OCI-LY1 (cell line): ENCODE data around the gene PREP.
A peak's percentile ranks its signal among the peaks of the same experiment; 100 is the strongest.

Experiments
- H2AFZ ChIP-seq: fragments of 200-600 bp; sonication (generic), shearing (Covaris generic); 2 replicates; pipeline ENCODE4 v1.6.0; 2014; ENCODE audit warnings: antibody characterized with exemption, mild to moderate bottlenecking, low read length
- H3F3A ChIP-seq: fragments of 200-600 bp; sonication (generic), shearing (Covaris generic); 2 replicates; pipeline ENCODE4 v1.6.0; 2014; ENCODE audit warnings: mild to moderate bottlenecking, antibody characterized with exemption, low read length, moderate library complexity; ENCODE audit not compliant: insufficient read depth
- H3K27ac ChIP-seq: fragments of 200-600 bp; sonication (generic); 2 replicates; pipeline ENCODE4 v1.5.1; 2014; ENCODE audit warnings: low read length, mixed run types, mild to moderate bottlenecking, low read depth; ENCODE audit not compliant: poor library complexity, severe bottlenecking
- H3K27me3 ChIP-seq: fragments of 200-600 bp; sonication (generic); 2 replicates; pipeline ENCODE4 v1.6.0; 2014; ENCODE audit warnings: antibody characterized with exemption, mild to moderate bottlenecking, low read length, moderate library complexity; ENCODE audit not compliant: insufficient read depth
- H3K36me3 ChIP-seq: fragments of 200-600 bp; sonication (generic); 2 replicates; pipeline ENCODE4 v1.6.1; 2014; ENCODE audit warnings: mild to moderate bottlenecking, antibody characterized with exemption, low read length, moderate library complexity, mixed read lengths; ENCODE audit not compliant: insufficient read depth
- H3K4me1 ChIP-seq: fragments of 200-600 bp; sonication (generic); 2 replicates; pipeline ENCODE4 v1.5.1; 2014; ENCODE audit warnings: mild to moderate bottlenecking, low read length, moderate library complexity; ENCODE audit not compliant: insufficient read depth, severe bottlenecking
- H3K4me2 ChIP-seq: fragments of 200-600 bp; sonication (generic), shearing (Covaris generic); 2 replicates; pipeline ENCODE4 v1.6.1; 2014; ENCODE audit warnings: low read length
- H3K4me3 ChIP-seq: fragments of 200-600 bp; sonication (generic); 2 replicates; pipeline ENCODE4 v1.5.1; 2014; ENCODE audit warnings: low read length, low read depth, mild to moderate bottlenecking, mixed read lengths; ENCODE audit not compliant: poor library complexity, severe bottlenecking
- H3K79me2 ChIP-seq: fragments of 200-600 bp; shearing (Covaris generic); 2 replicates; pipeline ENCODE4 v1.6.1; 2016; ENCODE audit warnings: mixed run types, low read length, mixed read lengths; ENCODE audit not compliant: insufficient read depth
- H3K9ac ChIP-seq: fragments of 200-600 bp; sonication (generic), shearing (Covaris generic); 2 replicates; pipeline ENCODE4 v1.6.1; 2014; ENCODE audit warnings: mild to moderate bottlenecking, low read length, mixed read lengths
- H3K9me2 ChIP-seq: fragments of 200-600 bp; sonication (generic), shearing (Covaris generic); 2 replicates; pipeline ENCODE4 v1.6.1; 2014; ENCODE audit warnings: low read depth, mild to moderate bottlenecking, low read length, mixed read lengths
- H3K9me3 ChIP-seq: fragments of 200-600 bp; shearing (Covaris generic); 2 replicates; pipeline ENCODE4 v1.6.1; 2014; ENCODE audit warnings: low read length, mixed read lengths
- H4K20me1 ChIP-seq: fragments of 200-600 bp; sonication (generic), shearing (Covaris generic); 2 replicates; pipeline ENCODE4 v1.6.0; 2016; ENCODE audit warnings: mild to moderate bottlenecking, low read length; ENCODE audit not compliant: insufficient read depth
- CTCF ChIP-seq: fragments of 200-600 bp; sonication (generic), shearing (Covaris generic); IDR thresholded peaks from 2 replicates; pipeline ENCODE4 v1.5.1; 2017; ENCODE audit warnings: mild to moderate bottlenecking, antibody characterized with exemption, low read length, moderate library complexity, mixed read lengths
- EZH2 ChIP-seq: fragments of 200-600 bp; sonication (generic), shearing (Covaris generic); IDR thresholded peaks from 2 replicates; pipeline ENCODE4 v1.8.0; 2017; ENCODE audit warnings: borderline replicate concordance, mixed run types, mild to moderate bottlenecking, antibody characterized with exemption, low read length, moderate library complexity, mixed read lengths

The PREP gene

DNA sequence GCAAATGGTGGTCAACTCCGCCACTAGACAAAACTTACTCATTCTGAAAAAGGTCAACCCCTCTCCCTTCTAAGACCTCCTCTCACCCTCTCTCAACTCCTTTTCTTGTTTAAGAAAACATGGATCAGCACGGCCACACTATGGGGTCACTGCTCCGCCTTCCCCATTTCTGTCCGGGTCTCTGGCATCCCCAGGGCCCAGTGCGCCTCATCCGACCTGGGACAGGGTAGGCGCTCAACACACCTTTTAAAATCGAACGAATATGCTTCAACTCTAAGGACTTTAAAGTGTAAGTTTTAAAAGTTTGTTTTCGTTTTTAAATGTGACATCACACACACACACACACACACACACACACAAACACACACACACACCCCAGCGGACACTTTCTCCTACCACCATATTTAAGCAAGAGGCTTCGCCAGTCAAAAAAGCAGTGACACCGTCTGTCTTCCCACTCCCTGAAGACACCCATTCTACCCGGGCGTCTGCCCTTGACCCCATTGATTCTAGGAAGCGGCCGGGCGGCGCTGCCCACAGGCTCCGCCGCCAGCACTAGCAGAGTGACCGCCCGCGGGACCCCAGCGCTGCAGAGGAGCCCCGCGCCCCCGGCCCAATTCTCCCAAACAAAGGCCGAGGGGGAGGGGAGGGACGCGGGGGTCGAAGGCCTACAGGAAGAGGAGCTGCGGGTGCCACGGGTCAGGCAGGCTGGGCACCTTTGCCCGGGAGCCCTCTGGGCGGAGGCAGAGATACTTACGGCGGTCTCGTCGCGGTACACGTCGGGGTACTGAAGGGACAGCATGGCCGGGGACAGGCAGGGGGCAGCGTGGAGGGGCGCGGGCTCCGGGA is 568 bp downstream of the PREP start:
- Histone ChIP-seq H3K9ac (peak overlapping the region; percentile 97), H3K9me3 (no peaks in the 10 kb centered on the region), H3K4me2 (peak overlapping the region; percentile 93), H3F3A (no peaks in the 10 kb centered on the region), H3K4me1 (peaks cover 47% of the 10 kb centered on the region), H4K20me1 (no peaks in the 10 kb centered on the region), H3K27me3 (no peaks in the 10 kb centered on the region), H3K9me2 (no peaks in the 10 kb centered on the region), H3K4me3 (peak overlapping the region; percentile 100), H3K79me2 (peaks cover 12% of the 10 kb centered on the region; the same call in 1 of the 2 replicates), H2AFZ (no peak overlapping the region), H3K36me3 (no peaks in the 10 kb centered on the region), H3K27ac (no peak overlapping the region)
- no peak for TF ChIP-seq CTCF
- TF ChIP-seq EZH2 = no peak

DNA sequence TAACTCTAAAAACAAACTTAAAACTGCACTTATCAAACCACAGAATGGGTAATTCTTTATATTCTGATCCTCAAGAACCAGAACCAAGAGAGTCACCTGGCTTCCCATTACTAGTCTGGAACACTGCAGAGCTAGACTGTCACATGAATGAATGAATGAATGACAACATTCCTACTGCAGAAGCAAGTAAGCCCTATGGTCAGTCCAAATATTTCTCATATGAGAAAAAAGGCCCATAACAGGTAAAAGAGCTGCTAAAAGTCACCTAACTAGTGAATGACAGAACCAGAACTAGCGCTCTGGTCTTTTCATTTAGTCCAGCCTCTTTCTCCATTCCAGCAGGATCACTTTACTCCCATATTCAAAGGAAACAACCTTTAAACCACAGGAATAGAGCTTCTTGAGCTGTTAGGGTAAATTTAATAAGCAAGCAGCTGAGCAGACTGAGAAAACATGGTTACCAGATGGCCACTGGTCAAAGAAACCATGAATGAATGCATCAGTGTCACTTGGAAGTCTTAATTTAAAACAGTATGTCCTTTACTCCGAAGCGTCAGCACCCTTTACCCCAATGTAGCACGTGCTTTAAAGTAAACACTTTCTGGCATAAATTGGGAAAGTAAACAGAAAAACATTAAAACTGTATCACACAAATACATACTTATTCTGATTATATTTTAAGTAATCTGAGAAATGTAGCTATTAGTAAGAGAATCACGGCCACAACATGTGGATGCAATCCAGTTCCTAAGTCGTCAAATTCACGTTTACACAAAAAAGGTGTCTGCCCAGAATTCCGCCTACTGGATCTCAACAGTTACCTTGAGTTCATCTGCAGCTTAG is 1.4 kb downstream of the PREP start:
- H4K20me1 ChIP-seq = no peaks in the 10 kb centered on the region
- H3K27me3 ChIP-seq = no peaks in the 10 kb centered on the region
- peaks cover 47% of the 10 kb centered on the region for H3K4me1 ChIP-seq
- no peaks in the 10 kb centered on the region for H3K9me3 ChIP-seq
- TF ChIP-seq CTCF (no peak), EZH2 (no peak)
- no peaks in the 10 kb centered on the region for H3F3A ChIP-seq
- H3K9ac ChIP-seq = peak overlapping the region; percentile 97
- H2AFZ ChIP-seq = no peak overlapping the region
- H3K4me3 ChIP-seq = peak overlapping the region; percentile 100
- peaks cover 3% of the 10 kb centered on the region; the same call in 1 of the 2 replicates for H3K36me3 ChIP-seq
- no peaks in the 10 kb centered on the region for H3K9me2 ChIP-seq
- peaks cover 12% of the 10 kb centered on the region; the same call in 1 of the 2 replicates for H3K79me2 ChIP-seq
- no peak overlapping the region for H3K27ac ChIP-seq
- peak overlapping the region; percentile 93 for H3K4me2 ChIP-seq

- no peak overlapping the region for H3K4me3 ChIP-seq
These were observed 2.4 kb downstream of the PREP start for GRCh38 chr6:105400501-105400900.

More at GRCh38 chr6:105400501-105400900, 2.4 kb downstream of the PREP start:
- Histone ChIP-seq H3K9ac (no peak overlapping the region), H3K36me3 (peaks cover 13% of the 10 kb centered on the region; the same call in 1 of the 2 replicates), H3K9me2 (no peaks in the 10 kb centered on the region), H3K27me3 (no peaks in the 10 kb centered on the region), H4K20me1 (no peaks in the 10 kb centered on the region), H2AFZ (no peak overlapping the region), H3K27ac (no peak overlapping the region), H3K4me2 (0 out of 2 replicates have a peak overlapping the region, but pooled peaks have one; percentile 2), H3K4me1 (peaks cover 47% of the 10 kb centered on the region), H3F3A (no peaks in the 10 kb centered on the region), H3K79me2 (peaks cover 12% of the 10 kb centered on the region; the same call in 1 of the 2 replicates), H3K9me3 (no peaks in the 10 kb centered on the region)
- TF ChIP-seq EZH2 (no peak), CTCF (no peak)
